DOHH2 (cell line): ENCODE measurements around the gene TIMM21.

ENCODE experiments used
- H3F3A ChIP-seq: fragments of 200-600 bp; sonication (generic), shearing (Covaris generic); 2 replicates; pipeline ENCODE4 v1.6.0; 2016; ENCODE audit warnings: antibody characterized with exemption, mild to moderate bottlenecking; ENCODE audit not compliant: control insufficient read depth, insufficient read depth
- H3K27ac ChIP-seq: fragments of 200-600 bp; sonication (generic); 2 replicates; pipeline ENCODE4 v1.5.1; 2014; ENCODE audit warnings: low read depth, mild to moderate bottlenecking, low read length, moderate library complexity
- H3K27me3 ChIP-seq: fragments of 200-600 bp; sonication (generic); 2 replicates; pipeline ENCODE4 v1.6.1; 2014; ENCODE audit warnings: mild to moderate bottlenecking, low read length, mixed read lengths; ENCODE audit not compliant: control insufficient read depth
- H3K36me3 ChIP-seq: fragments of 200-600 bp; sonication (generic); 2 replicates; pipeline ENCODE4 v1.6.1; 2014; ENCODE audit warnings: mild to moderate bottlenecking, low read length, moderate library complexity, mixed read lengths; ENCODE audit not compliant: control insufficient read depth
- H3K4me1 ChIP-seq: fragments of 200-600 bp; sonication (generic); 2 replicates; pipeline ENCODE4 v1.6.1; 2014; ENCODE audit warnings: mild to moderate bottlenecking, low read length, mixed read lengths; ENCODE audit not compliant: control insufficient read depth
- H3K4me2 ChIP-seq: fragments of 200-600 bp; sonication (generic); 2 replicates; pipeline ENCODE4 v1.6.0; 2014; ENCODE audit warnings: mild to moderate bottlenecking, low read length, moderate library complexity
- H3K4me3 ChIP-seq: fragments of 200-600 bp; sonication (generic); 2 replicates; pipeline ENCODE4 v1.5.1; 2014; ENCODE audit warnings: mild to moderate bottlenecking, low read length, mixed read lengths
- H3K79me2 ChIP-seq: fragments of 200-600 bp; sonication (generic); 2 replicates; pipeline ENCODE4 v1.6.1; 2014; ENCODE audit warnings: mild to moderate bottlenecking, low read length, mixed read lengths; ENCODE audit not compliant: control insufficient read depth
- H3K9me2 ChIP-seq: fragments of 200-600 bp; sonication (generic); replicated peaks from 2 replicates; pipeline ENCODE4 v1.6.1; 2014; ENCODE audit warnings: mild to moderate bottlenecking, low read length, mixed read lengths; ENCODE audit not compliant: control insufficient read depth
- H3K9me3 ChIP-seq: fragments of 200-600 bp; sonication (generic); 2 replicates; pipeline ENCODE4 v1.6.1; 2014; ENCODE audit warnings: antibody characterized with exemption, low read length, mixed read lengths; ENCODE audit not compliant: control insufficient read depth, insufficient read depth
- H4K20me1 ChIP-seq: fragments of 200-600 bp; sonication (generic); 2 replicates; pipeline ENCODE4 v1.6.0; 2014; ENCODE audit warnings: low read depth, mild to moderate bottlenecking, antibody characterized with exemption, low read length, moderate library complexity; ENCODE audit not compliant: control insufficient read depth, insufficient read depth
- EZH2phosphoT487 ChIP-seq: fragments of 200-600 bp; sonication (generic); IDR thresholded peaks from 2 replicates; pipeline ENCODE4 v1.6.1; 2017; ENCODE audit warnings: borderline replicate concordance, mild to moderate bottlenecking, antibody characterized with exemption, low read length, moderate library complexity, mixed read lengths
- TF ChIP-seq, protein P1 (sequence below): fragments of 200-600 bp; sonication (generic); IDR thresholded peaks from one replicate; pipeline ENCODE4 v1.5.1; 2014; ENCODE audit warnings: antibody characterized with exemption, mild to moderate bottlenecking, low read depth, low read length; ENCODE audit not compliant: poor library complexity, severe bottlenecking

Gene TIMM21

GRCh38 chr18:74178884-74179283, 30.6 kb downstream of the TIMM21 start:
- TF ChIP-seq, protein P1, sequence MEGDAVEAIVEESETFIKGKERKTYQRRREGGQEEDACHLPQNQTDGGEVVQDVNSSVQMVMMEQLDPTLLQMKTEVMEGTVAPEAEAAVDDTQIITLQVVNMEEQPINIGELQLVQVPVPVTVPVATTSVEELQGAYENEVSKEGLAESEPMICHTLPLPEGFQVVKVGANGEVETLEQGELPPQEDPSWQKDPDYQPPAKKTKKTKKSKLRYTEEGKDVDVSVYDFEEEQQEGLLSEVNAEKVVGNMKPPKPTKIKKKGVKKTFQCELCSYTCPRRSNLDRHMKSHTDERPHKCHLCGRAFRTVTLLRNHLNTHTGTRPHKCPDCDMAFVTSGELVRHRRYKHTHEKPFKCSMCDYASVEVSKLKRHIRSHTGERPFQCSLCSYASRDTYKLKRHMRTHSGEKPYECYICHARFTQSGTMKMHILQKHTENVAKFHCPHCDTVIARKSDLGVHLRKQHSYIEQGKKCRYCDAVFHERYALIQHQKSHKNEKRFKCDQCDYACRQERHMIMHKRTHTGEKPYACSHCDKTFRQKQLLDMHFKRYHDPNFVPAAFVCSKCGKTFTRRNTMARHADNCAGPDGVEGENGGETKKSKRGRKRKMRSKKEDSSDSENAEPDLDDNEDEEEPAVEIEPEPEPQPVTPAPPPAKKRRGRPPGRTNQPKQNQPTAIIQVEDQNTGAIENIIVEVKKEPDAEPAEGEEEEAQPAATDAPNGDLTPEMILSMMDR: no peak
- TF ChIP-seq EZH2phosphoT487: no peak
- no peak overlapping the region for H3K4me2 ChIP-seq
- H3K27me3 ChIP-seq: 0 out of 2 replicates have a peak, but pooled peaks cover 2% of the 10 kb centered on the region
- no peaks in the 10 kb centered on the region for H3K79me2 ChIP-seq
- no peak overlapping the region for H3K27ac ChIP-seq
- no peaks in the 10 kb centered on the region for H3F3A ChIP-seq
- H3K4me3 ChIP-seq: no peak overlapping the region
- no peaks in the 10 kb centered on the region for H3K9me3 ChIP-seq
- no peaks in the 10 kb centered on the region for H4K20me1 ChIP-seq
- no peaks in the 10 kb centered on the region for H3K4me1 ChIP-seq
- no peaks in the 10 kb centered on the region for H3K36me3 ChIP-seq
- H3K9me2 ChIP-seq: no peaks in the 10 kb centered on the region

GRCh38 chr18:74179623-74180199, 31.4 kb downstream of the TIMM21 start:
- Histone ChIP-seq H3K36me3 (no peaks in the 10 kb centered on the region), H3K27ac (no peak overlapping the region), H3F3A (no peaks in the 10 kb centered on the region), H3K9me3 (no peaks in the 10 kb centered on the region), H3K4me2 (no peak overlapping the region), H3K4me3 (no peak overlapping the region), H3K79me2 (no peaks in the 10 kb centered on the region), H3K27me3 (peaks cover 2% of the 10 kb centered on the region; the same call in 1 of the 2 replicates), H3K4me1 (no peaks in the 10 kb centered on the region), H4K20me1 (no peaks in the 10 kb centered on the region), H3K9me2 (no peaks in the 10 kb centered on the region)
- TF ChIP-seq, protein P1: no peak
- TF ChIP-seq EZH2phosphoT487: no peak

DNA sequence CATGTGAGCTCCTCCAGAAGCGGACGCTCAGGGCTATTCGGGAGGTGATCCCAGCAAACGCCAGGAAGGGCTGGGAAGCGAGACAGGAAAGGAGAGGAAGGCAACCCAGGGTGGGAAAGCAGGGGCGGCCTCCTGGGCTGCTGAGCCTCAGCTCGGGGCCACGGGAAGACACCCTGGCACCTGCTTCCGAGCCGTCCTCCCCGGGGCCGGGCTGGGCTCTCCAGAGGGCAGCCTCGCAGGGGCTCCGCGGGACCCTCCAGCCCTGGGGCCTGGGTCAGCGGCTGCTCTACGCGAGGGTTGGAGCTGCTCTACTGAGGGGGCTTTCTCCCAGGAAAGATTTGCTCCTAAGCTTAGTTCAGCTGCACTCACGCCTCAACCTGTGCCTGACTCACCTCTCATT, 34.0 kb downstream of the TIMM21 start:
- Histone ChIP-seq H3K36me3 (no peaks in the 10 kb centered on the region), H3K27ac (no peak overlapping the region), H3K9me2 (no peaks in the 10 kb centered on the region), H3K79me2 (no peaks in the 10 kb centered on the region), H3K4me1 (no peaks in the 10 kb centered on the region), H3F3A (no peaks in the 10 kb centered on the region), H3K4me2 (no peak overlapping the region), H3K9me3 (no peaks in the 10 kb centered on the region), H3K27me3 (peaks cover under 1% of the 10 kb centered on the region; the same call in 1 of the 2 replicates), H4K20me1 (no peaks in the 10 kb centered on the region), H3K4me3 (no peak overlapping the region)
- TF ChIP-seq EZH2phosphoT487: no peak
- TF ChIP-seq, protein P1: no peak
